ENCODE results near the gene CCDC110.

- TF ChIP-seq POLR2A (IDR thresholded peaks at IDR 0.05) (no peak), CTCF (IDR thresholded peaks at IDR 0.05) (no peak)
Measured at GRCh38 chr4:185461565-185461964, 10.0 kb downstream of the CCDC110 start.

All from adrenal gland (tissue), 5 donors.